ENCODE measurements around the gene TCFL5. TPM values are rescaled to one million over a fixed set of nuclear protein-coding genes. Genes with fewer than 3 reads are reported as not detected.

The TCFL5 gene
- total and polyA plus RNA-seq, 12 donors, result 2.5 to 8.3 (median 6.4) TPM

- TF ChIP-seq CTCF (IDR thresholded peaks at IDR 0.05), result no peak
- Histone ChIP-seq H3K4me1 (peaks cover 0 to 13% (median 0%) of the 10 kb centered on the region in 9 donors), H3K36me3 (peaks cover 3 to 76% (median 35%) of the 10 kb centered on the region in 9 donors), H3K4me3 (no peak overlapping the region), H3K27me3 (no peaks in the 10 kb centered on the region), H3K9me3 (no peaks in the 10 kb centered on the region), H3K27ac (no peak overlapping the region)
- ATAC-seq, result no peak
- 79 to 83% methylated on average over 8 of the region's 8 CpGs for WGBS, 2 donors
- no peak for DNase-seq
- intact Hi-C loops (cut with DNase I), result no loop called here
Observed at GRCh38 chr20:62884556-62884955, 22.9 kb upstream of the TCFL5 start.

- Histone ChIP-seq H3K4me1 (peaks cover under 1 to 13% (median 3%) of the 10 kb centered on the region in 9 donors), H3K27ac (no peak overlapping the region), H3K9me3 (no peaks in the 10 kb centered on the region), H3K36me3 (peaks cover 0 to 60% (median 13%) of the 10 kb centered on the region in 9 donors), H3K4me3 (no peak overlapping the region), H3K27me3 (peaks cover 0 to 1% (median 0%) of the 10 kb centered on the region in 7 donors)
- WGBS, 2 donors, result 92 to 93% methylated on average over 15 of the region's 15 CpGs
- intact Hi-C loops (cut with DNase I), result no loop called here
- ATAC-seq (no peak), DNase-seq (no peak)
- no peak for TF ChIP-seq CTCF (IDR thresholded peaks at IDR 0.05)
Observed at GRCh38 chr20:62882426-62882825, 20.8 kb upstream of the TCFL5 start.

- H3K27me3 ChIP-seq, result peaks cover 0 to 6% (median 0%) of the 10 kb centered on the region in 7 donors
- DNase-seq (no peak), ATAC-seq (no peak)
- TF ChIP-seq CTCF (IDR thresholded peaks at IDR 0.05), result no peak
- no peaks in the 10 kb centered on the region for H3K9me3 ChIP-seq
- no peak overlapping the region for H3K27ac ChIP-seq
- H3K4me3 ChIP-seq, result no peak overlapping the region
- peaks cover 5 to 13% (median 9%) of the 10 kb centered on the region in 9 donors for H3K4me1 ChIP-seq
- peaks cover 0 to 54% (median 13%) of the 10 kb centered on the region in 9 donors for H3K36me3 ChIP-seq
- intact Hi-C loops (cut with DNase I), result no loop called here
- WGBS, 2 donors, result 92 to 94% methylated on average over 46 of the region's 46 CpGs
Observed at GRCh38 chr20:62881662-62882395, 20.2 kb upstream of the TCFL5 start.

- no peak for TF ChIP-seq CTCF (IDR thresholded peaks at IDR 0.05)
- Histone ChIP-seq H3K4me3 (no peak overlapping the region), H3K36me3 (peaks cover 0 to 47% (median 13%) of the 10 kb centered on the region in 9 donors), H3K27ac (no peak overlapping the region), H3K9me3 (no peaks in the 10 kb centered on the region), H3K4me1 (peaks cover 12 to 20% (median 16%) of the 10 kb centered on the region in 9 donors), H3K27me3 (peaks cover 0 to 6% (median 0%) of the 10 kb centered on the region in 7 donors)
- intact Hi-C loops (cut with DNase I), result no loop called here
- no peak for ATAC-seq
- no peak for DNase-seq
- WGBS, 2 donors, result 94% methylated on average over 45 of the region's 45 CpGs
Observed at GRCh38 chr20:62880935-62881661, 19.5 kb upstream of the TCFL5 start.

All from heart right ventricle (tissue), 16 donors.